Hepatocyte (in vitro differentiated cells): Measurements from ENCODE around the gene TBC1D9. TPM values are rescaled to one million over a fixed set of nuclear protein-coding genes. Genes with fewer than 3 reads are reported as not detected.

Experiments used
- DNase-seq: peaks from one replicate; pipeline ENCODE4 v3.0.0-alpha.2; 2016; ENCODE audit warnings: low spot score
- H2AFZ ChIP-seq: fragments of 200-600 bp; sonication (generic); 2 replicates; pipeline ENCODE4 v1.6.0; 2016; ENCODE audit warnings: antibody characterized with exemption, mild to moderate bottlenecking
- H3K27ac ChIP-seq: fragments of 200-600 bp; sonication (generic); 2 replicates; pipeline ENCODE4 v1.5.1; 2016; ENCODE audit warnings: mild to moderate bottlenecking
- H3K27me3 ChIP-seq: fragments of 200-600 bp; sonication (generic); 2 replicates; pipeline ENCODE4 v1.6.1; 2016
- H3K36me3 ChIP-seq: fragments of 200-600 bp; sonication (generic); replicated peaks from 2 replicates; pipeline ENCODE4 v1.5.1; 2016; ENCODE audit warnings: low read depth; ENCODE audit not compliant: insufficient read depth
- H3K4me1 ChIP-seq: fragments of 200-600 bp; sonication (generic); 2 replicates; pipeline ENCODE4 v1.5.1; 2016; ENCODE audit warnings: mild to moderate bottlenecking, moderate library complexity; ENCODE audit not compliant: insufficient read depth
- H3K4me2 ChIP-seq: fragments of 200-600 bp; sonication (generic); 2 replicates; pipeline ENCODE4 v1.6.0; 2016
- H3K4me3 ChIP-seq: fragments of 200-600 bp; sonication (generic); 2 replicates; pipeline ENCODE4 v1.5.1; 2016; ENCODE audit warnings: mild to moderate bottlenecking
- H3K79me2 ChIP-seq: fragments of 200-600 bp; sonication (generic); 2 replicates; pipeline ENCODE4 v1.6.0; 2017; ENCODE audit warnings: mild to moderate bottlenecking
- H3K9me2 ChIP-seq: fragments of 200-600 bp; sonication (generic); replicated peaks from 2 replicates; pipeline ENCODE4 v1.6.0; 2017; ENCODE audit warnings: mild to moderate bottlenecking; ENCODE audit not compliant: insufficient read depth
- H3K9me3 ChIP-seq: fragments of 200-600 bp; sonication (generic); 2 replicates; pipeline ENCODE4 v1.5.1; 2016; ENCODE audit warnings: low read depth, mild to moderate bottlenecking
- H4K20me1 ChIP-seq: fragments of 200-600 bp; sonication (generic); 2 replicates; pipeline ENCODE4 v1.6.0; 2016; ENCODE audit warnings: mild to moderate bottlenecking; ENCODE audit not compliant: insufficient read depth, poor library complexity, severe bottlenecking
- CTCF ChIP-seq: fragments of 200-600 bp; sonication (generic); IDR thresholded peaks from 2 replicates; pipeline ENCODE4 v1.5.1; 2016; ENCODE audit warnings: antibody characterized with exemption, mild to moderate bottlenecking; ENCODE audit not compliant: poor library complexity
- EZH2 ChIP-seq: fragments of 200-600 bp; sonication (generic); IDR thresholded peaks from 2 replicates; pipeline ENCODE4 v1.6.1; 2016; ENCODE audit warnings: antibody characterized with exemption, mild to moderate bottlenecking, borderline replicate concordance
- EZH2phosphoT487 ChIP-seq: fragments of 200-600 bp; sonication (generic); IDR thresholded peaks from one replicate; pipeline ENCODE4 v1.6.1; 2018; ENCODE audit warnings: antibody characterized with exemption, mild to moderate bottlenecking, low read depth, moderate library complexity; ENCODE audit not compliant: unreplicated experiment, severe bottlenecking
- WGBS: methylation state at CpG from one replicate; pipeline ENCODE4 v1.1.6; 2016; ENCODE audit warnings: low lambda C conversion rate; ENCODE audit errors: missing lambda C conversion rate; 5-methylcytosine and 5-hydroxymethylcytosine counted together
- polyA plus RNA-seq: library from polyadenylated mRNA; unstranded; fragments of >200 nt; fragmentation: Nextera tagmentation; extraction: Ambion mirVana; gene quantifications from 2 replicates; pipeline ENCODE4 v1.2.1, GENCODE V29; 2016
- total RNA-seq: library from RNA; depleted of rRNA; stranded (reverse); fragments of >200 nt; gene quantifications from 2 replicates; pipeline ENCODE4 v1.2.3, GENCODE V29; 2014

Gene TBC1D9
- total and polyA plus RNA-seq, 2 experiments from 2014 or later: 10.5 to 35.6 TPM

DNA sequence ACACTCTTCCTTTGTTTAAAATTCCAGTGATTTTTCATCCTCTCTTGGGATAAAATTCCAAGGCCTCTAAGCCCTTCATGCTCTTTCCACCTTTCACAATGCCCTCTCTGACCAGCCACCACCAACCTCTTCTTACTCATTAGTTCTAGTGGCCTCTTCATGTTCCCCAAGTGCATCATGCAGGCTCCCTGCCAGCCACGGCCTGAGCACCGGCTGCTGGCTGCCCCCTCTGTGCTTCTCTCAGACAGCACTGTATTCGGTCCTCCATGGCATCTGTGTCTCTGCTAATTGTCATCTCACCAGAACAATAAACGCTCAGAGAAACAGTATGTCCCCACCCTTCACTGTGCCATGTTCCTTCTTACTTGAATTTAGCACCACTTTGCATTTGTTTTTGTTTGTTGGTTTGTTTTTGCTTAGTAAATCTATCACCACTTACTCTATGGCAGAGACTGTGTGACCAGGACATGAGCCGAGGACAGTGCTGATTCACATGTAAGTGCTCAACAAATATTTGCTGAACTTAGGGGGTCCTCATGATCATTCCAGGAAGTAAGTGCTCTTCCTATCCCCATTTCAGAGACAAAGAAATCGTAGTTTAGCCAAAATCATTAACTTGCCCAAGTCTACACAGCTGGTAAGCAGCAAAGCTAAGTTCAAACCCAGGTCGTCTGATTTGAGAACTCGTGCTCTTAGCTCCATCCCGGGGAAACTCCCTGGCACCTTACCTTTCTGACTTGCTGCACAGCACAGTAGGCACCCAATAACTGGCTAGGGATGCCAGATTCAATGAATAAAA is 110.4 kb downstream of the TBC1D9 start:
- Histone ChIP-seq H3K9me3 (no peaks in the 10 kb centered on the region), H3K27me3 (no peaks in the 10 kb centered on the region), H3K36me3 (no peaks in the 10 kb centered on the region), H3K9me2 (no peaks in the 10 kb centered on the region), H3K4me2 (no peak overlapping the region), H3K4me1 (peaks cover 3% of the 10 kb centered on the region), H3K27ac (peak overlapping the region; percentile 2), H4K20me1 (no peaks in the 10 kb centered on the region), H3K4me3 (no peak overlapping the region), H3K79me2 (no peaks in the 10 kb centered on the region), H2AFZ (no peak overlapping the region)
- DNase-seq: no peak
- 58% methylated on average over 9 of the region's 9 CpGs for WGBS
- TF ChIP-seq EZH2 (no peak), CTCF (no peak), EZH2phosphoT487 (no peak)

DNA sequence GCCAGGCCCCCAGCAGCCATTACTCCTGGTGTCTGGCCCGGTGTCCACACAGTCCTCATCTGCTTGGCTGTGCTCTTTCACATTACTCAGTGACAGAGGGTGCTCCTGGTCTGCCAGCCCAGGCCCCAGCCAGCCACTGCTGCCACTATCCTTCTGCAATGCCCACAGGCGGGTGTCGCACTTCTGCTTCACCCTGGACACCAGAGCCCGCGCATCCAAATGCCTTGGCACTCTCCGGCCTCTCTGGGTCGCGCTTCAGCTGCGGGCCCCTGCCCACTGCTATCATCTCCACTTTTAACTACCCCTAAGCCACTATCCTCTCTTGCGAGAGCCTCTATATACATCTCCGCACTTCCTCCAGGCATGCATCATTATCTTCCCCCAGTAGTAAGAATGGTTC is 111.0 kb downstream of the TBC1D9 start:
- WGBS: 93% methylated on average over 11 of the region's 11 CpGs
- H3K27me3 ChIP-seq: no peaks in the 10 kb centered on the region
- H3K9me3 ChIP-seq: no peaks in the 10 kb centered on the region
- H3K4me1 ChIP-seq: peaks cover 9% of the 10 kb centered on the region
- no peak overlapping the region for H3K27ac ChIP-seq
- H3K36me3 ChIP-seq: no peaks in the 10 kb centered on the region
- H3K79me2 ChIP-seq: no peaks in the 10 kb centered on the region
- no peak overlapping the region for H3K4me2 ChIP-seq
- no peak overlapping the region for H3K4me3 ChIP-seq
- no peak for DNase-seq
- no peaks in the 10 kb centered on the region for H4K20me1 ChIP-seq
- H3K9me2 ChIP-seq: no peaks in the 10 kb centered on the region
- no peak overlapping the region for H2AFZ ChIP-seq
- TF ChIP-seq EZH2 (no peak), CTCF (no peak), EZH2phosphoT487 (no peak)

DNA sequence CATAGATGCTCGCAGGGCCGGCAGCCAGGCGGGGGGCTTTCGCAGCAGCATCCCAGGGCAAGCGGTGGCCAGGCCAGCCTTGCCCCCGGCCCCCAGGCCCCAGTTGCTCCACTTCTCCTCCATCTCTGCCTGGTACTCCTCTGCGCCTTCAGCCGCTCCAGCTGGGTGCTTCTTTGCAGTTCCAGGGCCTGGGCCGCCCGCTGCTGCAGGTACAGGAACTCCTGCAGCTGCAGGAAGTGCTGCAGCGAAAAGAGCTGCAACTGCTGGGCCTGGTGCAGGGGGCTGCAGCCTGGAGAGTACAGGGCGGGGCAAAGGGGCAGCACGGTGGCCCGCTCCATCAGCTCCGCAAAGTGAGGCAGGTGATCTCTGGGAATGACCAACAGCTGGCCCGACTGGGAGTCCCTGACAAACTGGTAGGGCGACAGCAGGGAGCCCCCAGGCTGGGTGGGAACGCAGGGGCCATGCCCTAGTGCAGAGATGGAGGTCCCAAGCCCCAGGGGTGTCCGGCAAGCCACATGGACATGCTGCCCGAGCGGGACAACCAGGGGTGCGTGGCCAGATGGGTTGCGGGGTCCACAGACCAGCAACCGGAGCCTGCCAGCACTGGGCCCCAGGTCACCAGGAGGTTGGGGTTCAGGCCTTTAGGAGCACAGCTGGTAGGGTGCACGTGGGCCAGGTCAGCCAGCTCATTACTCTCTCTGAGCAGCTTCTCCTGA is 111.6 kb downstream of the TBC1D9 start:
- Histone ChIP-seq H4K20me1 (no peaks in the 10 kb centered on the region), H3K4me3 (no peak overlapping the region), H3K9me3 (no peaks in the 10 kb centered on the region), H3K9me2 (no peaks in the 10 kb centered on the region), H3K4me2 (no peak overlapping the region), H3K27me3 (no peaks in the 10 kb centered on the region), H3K36me3 (no peaks in the 10 kb centered on the region), H3K27ac (no peak overlapping the region), H3K79me2 (no peaks in the 10 kb centered on the region), H3K4me1 (peaks cover 15% of the 10 kb centered on the region), H2AFZ (no peak overlapping the region)
- no peak for TF ChIP-seq CTCF
- no peak for TF ChIP-seq EZH2phosphoT487
- no peak for TF ChIP-seq EZH2
- 98% methylated on average over 25 of the region's 25 CpGs for WGBS
- DNase-seq: no peak
